ENCODE measurements around the gene HEATR5A.
"Not testable (repeated sequence)": the region's sequence is repeated elsewhere in the genome, so short reads cannot be mapped to it uniquely, and the experiment has no call there.

HEATR5A gene

DNA sequence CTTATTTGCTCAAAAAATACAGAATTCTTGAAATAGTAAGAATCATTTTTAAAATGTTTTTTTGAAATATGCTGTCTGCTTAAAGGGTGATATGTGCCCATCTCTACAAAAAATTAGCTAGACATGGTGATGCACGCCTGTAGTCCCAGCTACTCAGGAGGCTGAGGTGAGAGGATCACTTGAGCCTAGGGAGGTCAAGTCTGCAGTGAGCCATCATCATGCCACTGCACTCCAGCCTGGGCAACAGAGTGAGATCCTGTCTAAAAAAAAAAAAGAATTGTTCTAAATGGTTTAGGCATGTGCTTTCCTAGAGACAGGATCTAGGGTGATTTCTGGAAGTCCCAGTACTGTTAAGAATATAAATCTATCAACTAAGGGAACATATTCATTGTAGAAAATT is 137.2 kb downstream of the HEATR5A start:
- no peak for DNase-seq (ENCODE audit: low read depth)

- no peak for DNase-seq (ENCODE audit: low read depth)
Measured at GRCh38 chr14:31280871-31281220, 139.5 kb downstream of the HEATR5A start.

DNA sequence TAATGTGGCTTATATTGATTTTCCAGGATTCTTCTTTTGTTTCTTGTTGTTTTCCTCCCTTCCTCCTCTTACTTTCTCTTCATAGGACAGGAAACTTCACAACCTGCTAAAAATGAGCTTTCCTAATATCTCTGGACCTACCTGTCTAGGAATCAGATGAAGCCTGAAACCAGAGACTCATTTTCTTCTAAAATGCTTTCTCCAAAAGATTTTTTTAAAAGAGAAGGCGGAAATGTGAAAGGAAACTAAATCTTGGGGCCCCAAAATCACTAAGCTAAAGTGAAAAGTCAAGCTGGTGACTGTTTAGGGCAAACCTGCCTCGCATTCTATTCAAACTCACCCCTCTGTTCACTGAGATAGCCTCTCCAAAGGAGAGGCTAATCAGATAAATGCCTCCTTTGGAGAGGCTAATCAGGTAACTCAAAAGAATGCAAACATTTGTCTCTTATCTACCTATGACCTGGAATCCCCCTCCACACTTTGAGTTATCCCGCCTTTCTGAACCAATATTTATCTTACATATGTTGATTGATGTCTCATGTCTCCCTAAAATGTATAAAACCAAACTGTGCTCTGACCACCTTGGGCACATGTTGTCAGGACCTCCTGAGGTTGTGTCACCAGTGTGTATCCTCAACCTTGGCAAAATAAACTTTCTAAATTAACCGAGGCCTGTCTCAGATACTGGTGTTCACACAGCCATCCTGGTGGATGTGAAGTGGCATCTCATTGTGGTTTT is 140.0 kb downstream of the HEATR5A start:
- no peak for DNase-seq (ENCODE audit: low read depth)

DNA sequence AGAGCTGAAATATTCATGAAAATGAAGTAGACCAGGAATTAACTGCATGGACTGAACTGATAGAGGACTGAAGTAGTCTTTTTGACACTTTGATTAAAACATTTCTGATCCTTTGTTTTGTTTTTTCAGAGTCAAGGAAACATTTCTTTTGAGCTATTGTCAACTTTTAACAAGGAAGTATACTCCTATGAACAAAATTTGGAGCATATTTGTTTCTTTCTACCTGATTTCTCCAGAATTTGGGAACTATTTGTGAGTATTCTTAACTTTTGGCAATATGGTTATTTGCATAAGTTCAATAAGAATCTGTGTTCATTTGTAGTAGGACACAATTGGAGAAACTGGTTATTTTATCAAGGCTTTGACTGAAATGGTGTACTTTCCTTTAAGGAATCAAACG is 141.5 kb downstream of the HEATR5A start:
- no peak for DNase-seq (ENCODE audit: low read depth)

GRCh38 chr14:31277085-31277484 is 143.3 kb downstream of the HEATR5A start:
- no peak for DNase-seq (ENCODE audit: low read depth)

DNA sequence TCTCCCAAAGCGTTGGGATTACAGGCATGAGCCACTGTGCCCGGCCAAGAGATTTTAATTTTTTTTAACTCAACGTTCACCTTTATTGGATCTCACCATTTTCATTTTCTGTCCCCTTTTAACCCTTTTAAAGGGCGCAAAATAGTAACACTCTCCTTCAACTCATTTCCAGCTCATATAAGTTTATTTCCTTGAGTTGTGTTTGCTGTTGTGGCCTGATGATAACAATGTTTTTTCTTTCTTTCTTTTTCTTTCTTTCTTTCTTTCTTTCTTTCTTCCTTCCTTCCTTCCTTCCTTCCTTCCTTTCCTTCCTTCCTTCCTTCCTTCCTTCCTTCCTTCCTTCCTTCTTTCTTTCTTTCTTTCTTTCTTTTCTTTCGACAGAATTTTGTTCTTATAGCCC is 143.9 kb downstream of the HEATR5A start:
- DNase-seq (ENCODE audit: low read depth), result not testable (repeated sequence)

- DNase-seq (ENCODE audit: low read depth), result no peak
Measured at GRCh38 chr14:31275731-31276130, 144.6 kb downstream of the HEATR5A start.

GRCh38 chr14:31271648-31272047 is 148.7 kb downstream of the HEATR5A start:
- no peak for DNase-seq (ENCODE audit: low read depth)

- DNase-seq (ENCODE audit: low read depth), result no peak
Measured at GRCh38 chr14:31270196-31270772, 150.1 kb downstream of the HEATR5A start.

- DNase-seq (ENCODE audit: low read depth), result no peak
Measured at GRCh38 chr14:31269634-31270195, 150.6 kb downstream of the HEATR5A start.

DNA sequence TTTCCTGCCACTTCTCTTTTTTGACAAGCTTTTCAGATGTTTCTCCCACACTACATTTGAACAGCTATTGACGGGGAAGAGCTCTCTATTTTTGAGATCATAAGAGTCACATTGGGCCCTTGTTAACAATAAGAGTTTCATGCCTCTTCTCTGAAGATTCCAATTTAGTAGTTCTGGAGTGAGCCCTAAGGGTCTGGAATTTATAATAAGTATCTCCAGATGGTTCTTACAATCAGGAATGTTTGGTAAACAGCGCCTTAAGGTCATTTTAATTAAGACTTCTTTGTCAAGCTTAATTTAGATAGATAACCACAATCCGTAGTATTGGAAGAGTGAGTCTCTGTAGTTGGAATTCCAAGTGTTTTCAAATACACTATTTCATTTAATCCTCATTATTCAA is 152.1 kb downstream of the HEATR5A start:
- DNase-seq (ENCODE audit: low read depth), result no peak

GRCh38 chr14:31266437-31267331 is 153.7 kb downstream of the HEATR5A start:
- DNase-seq (ENCODE audit: low read depth), result no peak

- no peak for DNase-seq (ENCODE audit: low read depth)
Measured at GRCh38 chr14:31265701-31266398, 154.5 kb downstream of the HEATR5A start.

- DNase-seq (ENCODE audit: low read depth), result no peak
Measured at GRCh38 chr14:31263485-31264133, 156.7 kb downstream of the HEATR5A start.

DNA sequence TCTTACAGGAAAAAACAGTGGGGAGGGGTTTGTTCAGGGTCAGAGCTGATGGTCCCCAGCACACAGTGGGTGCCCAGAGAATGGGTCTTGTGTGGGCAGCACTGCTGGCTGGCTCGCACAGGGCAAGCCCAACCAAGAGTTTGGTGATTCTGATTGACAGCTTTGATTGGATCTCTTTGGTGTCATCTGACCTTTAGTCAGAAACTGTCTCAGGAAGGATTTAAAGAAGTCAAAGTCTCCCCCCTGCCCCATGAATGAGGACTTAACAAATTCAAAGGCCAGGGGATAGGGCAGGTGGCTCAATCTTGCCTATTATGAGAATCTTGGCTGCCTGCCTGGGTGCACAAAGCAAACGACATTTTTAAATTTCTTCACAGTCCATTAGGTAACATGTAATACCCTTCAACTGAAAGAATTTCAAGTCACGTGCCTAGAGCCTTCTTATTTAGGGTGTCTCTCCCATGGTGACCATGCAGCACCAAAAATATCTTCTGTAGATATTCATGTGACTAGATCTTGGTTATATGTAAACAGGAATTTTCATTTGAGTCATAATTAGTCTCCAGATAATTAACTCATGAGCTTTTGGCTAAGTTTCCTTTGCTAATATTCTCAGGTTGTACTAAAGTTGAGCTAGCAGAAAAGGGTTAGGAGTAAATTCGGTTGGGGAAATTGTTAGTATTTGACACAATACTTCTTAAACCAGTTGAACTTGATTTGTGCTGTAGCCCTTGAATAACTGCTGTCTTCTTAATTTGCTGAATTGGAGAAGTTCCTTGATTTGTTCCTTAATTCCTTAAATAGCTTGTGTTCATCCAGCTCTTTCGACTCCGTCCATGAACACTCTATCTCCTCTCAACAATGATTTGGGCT is 158.3 kb downstream of the HEATR5A start:
- no peak for DNase-seq (ENCODE audit: low read depth)

DNA sequence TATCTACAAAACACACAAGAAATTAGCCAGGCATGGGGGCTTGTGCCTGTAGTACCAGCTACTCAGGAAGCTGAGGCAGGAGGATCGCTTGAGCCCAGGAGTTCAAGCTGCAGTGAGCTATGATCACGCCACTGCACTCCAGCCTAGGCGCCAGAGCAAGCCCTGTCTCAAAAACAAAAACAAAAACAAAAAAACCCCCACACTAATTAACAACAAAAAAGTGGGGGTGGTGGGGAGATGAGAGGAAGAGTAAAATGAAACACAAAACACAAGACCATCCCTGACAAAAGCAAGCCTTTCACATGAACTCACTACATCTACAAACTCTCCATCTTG is 158.9 kb downstream of the HEATR5A start:
- no peak for DNase-seq (ENCODE audit: low read depth)

DNA sequence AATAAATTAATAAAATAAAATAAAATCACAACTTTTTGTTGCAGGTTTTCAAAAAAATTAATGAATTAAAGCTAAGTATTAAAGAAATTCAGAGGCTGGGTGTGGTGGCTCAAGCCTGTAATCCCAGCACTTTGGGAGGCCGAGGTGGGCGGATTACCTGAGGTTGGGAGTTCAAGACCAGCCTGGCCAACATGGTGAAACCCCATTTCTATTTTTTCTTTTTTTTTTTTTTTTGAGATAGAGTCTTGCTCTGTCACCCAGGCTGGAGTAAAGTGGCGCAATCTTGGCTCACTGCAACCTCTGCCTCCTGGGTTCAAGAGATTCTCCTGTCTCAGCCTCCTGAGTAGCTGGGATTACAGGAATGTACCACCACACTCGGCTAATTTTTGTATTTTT is 161.3 kb downstream of the HEATR5A start:
- not testable (repeated sequence) for DNase-seq (ENCODE audit: low read depth)

- DNase-seq (ENCODE audit: low read depth), result no peak
Measured at GRCh38 chr14:31258427-31259039, 161.8 kb downstream of the HEATR5A start.

GRCh38 chr14:31257554-31258426 is 162.6 kb downstream of the HEATR5A start:
- DNase-seq (ENCODE audit: low read depth), result not testable (repeated sequence)
